GM21786 (cell line): Measurements from ENCODE around the gene GINS2.

Source experiments
- ATAC-seq: cut with Tn5 transposase; IDR thresholded peaks from one replicate; pipeline ENCODE4 v1.9.1; 2021; ENCODE audit not compliant: unreplicated experiment

Gene GINS2

GRCh38 chr16:85688586-85689284 lies at the start of gene GINS2:
GINS2 (minus strand) TSS chr16:85688954; CDS start chr16:85688898, 56 bp downstream.
- ATAC-seq: peak; percentile 93

GRCh38 chr16:85736921-85737320 lies 48.2 kb upstream of the GINS2 start:
- no peak for ATAC-seq

GRCh38 chr16:85735946-85736345 lies 47.2 kb upstream of the GINS2 start:
- ATAC-seq: no peak

GRCh38 chr16:85735225-85735635 lies 46.5 kb upstream of the GINS2 start:
- ATAC-seq: peak; percentile 74

GRCh38 chr16:85734311-85735017 lies 45.7 kb upstream of the GINS2 start:
- no peak for ATAC-seq

- ATAC-seq: no peak
Measured at GRCh38 chr16:85733839-85734170, 45.1 kb upstream of the GINS2 start.

GRCh38 chr16:85733155-85733838 lies 44.5 kb upstream of the GINS2 start:
- no peak for ATAC-seq

- no peak for ATAC-seq
Measured at GRCh38 chr16:85731179-85731578, 42.4 kb upstream of the GINS2 start.

GRCh38 chr16:85730186-85730465 lies 41.4 kb upstream of the GINS2 start:
- ATAC-seq: no peak

GRCh38 chr16:85729452-85730185 lies 40.9 kb upstream of the GINS2 start:
- ATAC-seq: no peak

GRCh38 chr16:85728879-85729278 lies 40.1 kb upstream of the GINS2 start:
- no peak for ATAC-seq

GRCh38 chr16:85724936-85725335 lies 36.2 kb upstream of the GINS2 start:
- no peak for ATAC-seq

GRCh38 chr16:85724126-85724879 lies 35.5 kb upstream of the GINS2 start:
- ATAC-seq: no peak

- ATAC-seq: no peak
Measured at GRCh38 chr16:85722128-85722893, 33.6 kb upstream of the GINS2 start.

GRCh38 chr16:85720302-85720637 lies 31.5 kb upstream of the GINS2 start:
- ATAC-seq: no peak

- ATAC-seq: no peak
Measured at GRCh38 chr16:85719605-85720301, 31.0 kb upstream of the GINS2 start.

- ATAC-seq: no peak
Measured at GRCh38 chr16:85718682-85719081, 29.9 kb upstream of the GINS2 start.

- ATAC-seq: no peak
Measured at GRCh38 chr16:85718153-85718477, 29.4 kb upstream of the GINS2 start.

- ATAC-seq: no peak
Measured at GRCh38 chr16:85717393-85718152, 28.8 kb upstream of the GINS2 start.
